ENCODE data around the gene ZBTB45.

DNA sequence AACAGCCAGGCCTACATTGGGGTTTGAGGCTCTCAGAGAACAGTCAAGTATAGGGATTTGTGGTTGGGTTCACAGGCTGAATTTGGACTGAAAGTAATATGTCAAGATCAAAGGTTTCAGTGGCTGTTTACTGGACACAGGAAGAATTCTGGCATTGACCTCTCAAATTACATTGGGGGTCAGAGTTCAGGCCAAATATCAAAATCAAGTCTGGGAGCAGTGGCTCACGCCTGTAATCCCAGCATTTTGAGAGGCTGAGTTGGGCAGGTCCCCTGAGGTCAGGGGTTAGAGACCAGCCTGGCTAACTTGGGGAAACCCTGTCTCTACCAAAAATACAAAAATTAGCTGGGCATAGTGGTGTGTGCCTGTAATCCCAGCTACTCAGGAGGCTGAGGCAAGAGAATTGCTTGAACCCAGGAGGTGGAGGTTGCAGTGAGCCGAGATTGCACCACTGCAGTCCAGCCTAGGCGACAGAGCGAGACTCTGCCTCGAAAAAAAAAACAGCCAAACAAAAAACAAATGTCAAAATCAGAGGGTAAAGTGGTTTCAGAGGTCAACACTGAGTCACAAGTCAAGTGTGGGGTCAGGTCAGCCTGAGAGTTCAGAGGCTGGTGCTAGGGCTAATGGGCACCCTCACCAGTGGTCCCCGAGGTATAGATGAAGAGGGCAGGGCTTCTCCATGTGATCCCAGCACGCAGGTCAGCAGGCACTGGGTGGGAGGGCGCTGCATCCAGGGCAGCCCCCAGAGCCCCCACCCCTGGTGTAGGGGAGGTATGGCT, 9.3 kb downstream of the ZBTB45 start:
- TF ChIP-seq GATA2 (IDR thresholded peaks at IDR 0.05; ENCODE audit: low read depth, low read length) = no peak
- TF ChIP-seq GATA3 (IDR thresholded peaks at IDR 0.05; ENCODE audit: low read depth, low read length) = no peak

Measured in SH-SY5Y (cell line).